T-helper 9 cell (primary cell): ENCODE data around the gene AKR7A3.

Experiments used
- DNase-seq: peaks from one replicate; pipeline ENCODE4 v3.0.0-alpha.2; 2020

The AKR7A3 gene

GRCh38 chr1:19251305-19252196 is 37.0 kb downstream of the AKR7A3 start, which contains the start of the genes EMC1 and MRTO4:
Gene EMC1, minus strand, starts transcription at chr1:19251524. Its CDS starts 15 bp downstream, at chr1:19251509.
Gene MRTO4, plus strand, starts transcription at chr1:19251805. Its CDS starts 31 bp downstream, at chr1:19251836.
- DNase-seq: peak; percentile 88

GRCh38 chr1:19250629-19251304 is 37.8 kb downstream of the AKR7A3 start:
- no peak for DNase-seq

- DNase-seq: peak; percentile 67
These were observed 47.7 kb downstream of the AKR7A3 start for GRCh38 chr1:19240673-19241538.

- DNase-seq: no peak
These were observed 48.7 kb downstream of the AKR7A3 start for GRCh38 chr1:19239876-19240275.

- no peak for DNase-seq
These were observed 54.3 kb downstream of the AKR7A3 start for GRCh38 chr1:19234224-19234623.
